Activated naive CD8-positive, alpha-beta T cell treated with anti-CD3 and anti-CD28 coated beads for 36 hours (primary cell): ENCODE data around the gene ERCC2. TPM values are rescaled to one million over a fixed set of nuclear protein-coding genes. Genes with fewer than 3 reads are reported as not detected.

ENCODE experiments used
- DNase-seq: peaks from one replicate; pipeline ENCODE4 v3.0.0; 2021
- H3K27ac Mint-ChIP-seq: one replicate; pipeline ENCODE4 v1.8.0; 2022; ENCODE audit warnings: mild to moderate bottlenecking, moderate library complexity, mixed read lengths
- H3K27me3 Mint-ChIP-seq: one replicate; pipeline ENCODE4 v1.8.0; 2022; ENCODE audit warnings: mild to moderate bottlenecking, mixed read lengths
- H3K36me3 Mint-ChIP-seq: one replicate; pipeline ENCODE4 v1.8.0; 2021; ENCODE audit warnings: mild to moderate bottlenecking, mixed read lengths
- H3K4me1 Mint-ChIP-seq: one replicate; pipeline ENCODE4 v1.8.0; 2021; ENCODE audit warnings: mixed read lengths
- H3K4me3 Mint-ChIP-seq: one replicate; pipeline ENCODE4 v1.8.0; 2022; ENCODE audit warnings: mild to moderate bottlenecking, moderate library complexity, mixed read lengths
- H3K9me3 Mint-ChIP-seq: one replicate; pipeline ENCODE4 v1.8.0; 2022; ENCODE audit warnings: mixed read lengths
- total RNA-seq, 2 experiments: library from RNA; stranded (reverse); gene quantifications; one replicate each; pipeline ENCODE4 v1.2.3, GENCODE V29; 2021

ERCC2 gene
- total RNA-seq, 2 experiments from 2014 or later: 25.5 to 29.1 TPM

- H3K9me3 Mint-ChIP-seq: no peaks in the 10 kb centered on the region
- no peaks in the 10 kb centered on the region for H3K27me3 Mint-ChIP-seq
- peaks cover 15% of the 10 kb centered on the region for H3K36me3 Mint-ChIP-seq
- DNase-seq: peak; percentile 10
- no peak overlapping the region for H3K27ac Mint-ChIP-seq
- H3K4me3 Mint-ChIP-seq: no peak overlapping the region
- no peaks in the 10 kb centered on the region for H3K4me1 Mint-ChIP-seq
Measured at GRCh38 chr19:45352914-45353796, 17.2 kb downstream of the ERCC2 start.

DNA sequence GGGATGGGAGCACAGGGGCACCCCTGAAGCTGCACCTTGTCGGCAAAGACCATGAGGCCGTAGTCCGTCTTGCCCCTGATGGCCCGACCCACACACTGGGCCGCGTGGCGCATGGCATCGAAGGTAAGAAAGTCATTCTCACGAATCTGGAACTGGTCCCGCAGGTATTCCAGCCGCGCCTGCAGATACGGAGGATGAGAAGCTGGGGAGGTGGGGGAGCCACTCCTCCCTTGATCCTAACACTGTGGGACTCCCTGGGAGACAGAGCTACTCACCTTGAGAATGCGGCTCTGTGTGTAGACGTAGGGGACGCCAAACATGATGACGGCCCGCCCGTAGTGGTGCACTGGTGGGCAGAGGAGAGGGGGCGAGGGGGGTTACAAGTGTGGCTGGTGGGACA, 17.9 kb downstream of the ERCC2 start:
- no peak overlapping the region for H3K4me3 Mint-ChIP-seq
- H3K4me1 Mint-ChIP-seq: no peaks in the 10 kb centered on the region
- H3K9me3 Mint-ChIP-seq: no peaks in the 10 kb centered on the region
- no peak for DNase-seq
- H3K27ac Mint-ChIP-seq: no peak overlapping the region
- H3K27me3 Mint-ChIP-seq: no peaks in the 10 kb centered on the region
- peaks cover 15% of the 10 kb centered on the region for H3K36me3 Mint-ChIP-seq

DNA sequence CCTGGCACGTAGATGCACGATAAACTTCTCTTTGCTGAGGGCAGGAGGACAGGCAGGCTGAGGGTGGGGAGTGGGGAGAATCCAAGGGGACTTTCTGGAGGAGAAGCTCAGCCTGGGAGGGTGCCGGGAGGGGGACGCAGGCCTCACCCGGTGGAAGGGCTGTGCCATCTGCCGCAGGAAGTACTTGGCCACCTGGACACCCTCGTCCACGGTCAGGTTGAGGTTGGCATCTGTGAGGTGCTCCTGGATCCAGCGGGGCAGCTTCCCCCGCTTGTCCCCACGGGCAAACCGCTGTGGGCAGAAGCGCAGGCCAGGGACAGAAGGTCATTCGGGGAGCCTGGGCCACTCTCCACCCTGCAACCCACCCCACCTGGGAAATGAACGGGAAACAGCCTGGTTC, 18.3 kb downstream of the ERCC2 start:
- H3K4me1 Mint-ChIP-seq: no peaks in the 10 kb centered on the region
- no peak overlapping the region for H3K27ac Mint-ChIP-seq
- no peaks in the 10 kb centered on the region for H3K9me3 Mint-ChIP-seq
- H3K36me3 Mint-ChIP-seq: peaks cover 15% of the 10 kb centered on the region
- DNase-seq: no peak
- no peak overlapping the region for H3K4me3 Mint-ChIP-seq
- H3K27me3 Mint-ChIP-seq: no peaks in the 10 kb centered on the region

DNA sequence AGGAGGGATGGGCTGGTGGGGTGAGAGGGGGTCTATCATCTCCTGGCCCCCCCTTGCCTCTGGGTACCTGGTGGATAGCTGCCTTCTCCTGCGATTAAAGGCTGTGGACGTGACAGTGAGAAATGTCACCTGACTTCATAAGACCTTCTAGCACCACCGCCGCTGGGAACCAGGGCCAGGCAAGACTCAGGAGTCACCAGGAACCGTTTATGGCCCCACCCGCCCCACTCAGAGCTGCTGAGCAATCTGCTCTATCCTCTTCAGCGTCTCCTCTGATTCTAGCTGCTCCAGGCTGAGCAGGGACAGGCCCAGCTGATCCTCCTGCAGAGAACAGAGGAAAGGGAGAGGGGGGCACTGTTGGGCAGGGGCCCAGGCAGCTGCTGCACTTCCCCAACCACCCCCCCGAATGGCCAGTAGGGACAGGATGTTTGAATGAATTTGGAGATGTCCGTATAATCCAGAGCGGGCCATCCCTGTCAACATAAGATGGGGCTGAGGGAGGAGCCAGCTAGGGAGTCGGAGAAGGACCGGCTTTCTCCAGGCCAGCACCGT, 18.9 kb downstream of the ERCC2 start:
- no peak overlapping the region for H3K27ac Mint-ChIP-seq
- H3K4me1 Mint-ChIP-seq: no peaks in the 10 kb centered on the region
- no peak for DNase-seq
- peaks cover 11% of the 10 kb centered on the region for H3K36me3 Mint-ChIP-seq
- no peak overlapping the region for H3K4me3 Mint-ChIP-seq
- peaks cover 5% of the 10 kb centered on the region for H3K27me3 Mint-ChIP-seq
- H3K9me3 Mint-ChIP-seq: no peaks in the 10 kb centered on the region

DNA sequence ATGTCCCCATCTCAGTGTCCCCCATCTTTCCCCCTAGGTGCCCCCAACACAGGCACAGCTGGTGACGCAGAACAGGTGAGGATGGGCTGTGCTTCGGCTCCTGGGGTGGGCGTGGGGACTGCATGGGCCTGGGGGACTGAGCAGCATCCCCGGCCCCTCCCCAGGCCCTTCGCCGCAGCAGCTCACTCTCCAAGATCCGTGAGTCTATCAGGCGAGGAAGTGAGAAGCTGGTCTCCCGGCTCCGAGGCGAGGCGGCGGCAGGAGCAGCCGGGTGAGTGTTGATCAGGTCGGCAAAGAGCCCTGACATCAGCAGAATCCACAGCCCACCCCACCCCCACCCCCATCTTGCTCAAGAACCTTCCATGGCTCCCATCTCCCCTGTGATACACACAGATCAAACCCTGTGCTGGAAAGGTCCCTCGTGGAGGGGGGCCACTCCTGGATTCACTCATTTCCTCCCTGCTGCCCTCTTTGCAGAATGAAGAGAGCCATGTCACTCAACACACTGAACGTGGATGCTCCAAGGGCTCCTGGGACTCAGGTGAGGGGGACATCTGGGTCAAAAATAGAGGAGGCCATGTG, 19.8 kb downstream of the ERCC2 start:
- no peaks in the 10 kb centered on the region for H3K9me3 Mint-ChIP-seq
- no peak overlapping the region for H3K27ac Mint-ChIP-seq
- no peaks in the 10 kb centered on the region for H3K4me1 Mint-ChIP-seq
- H3K27me3 Mint-ChIP-seq: peaks cover 14% of the 10 kb centered on the region
- peaks cover 6% of the 10 kb centered on the region for H3K36me3 Mint-ChIP-seq
- H3K4me3 Mint-ChIP-seq: no peak overlapping the region
- no peak for DNase-seq

DNA sequence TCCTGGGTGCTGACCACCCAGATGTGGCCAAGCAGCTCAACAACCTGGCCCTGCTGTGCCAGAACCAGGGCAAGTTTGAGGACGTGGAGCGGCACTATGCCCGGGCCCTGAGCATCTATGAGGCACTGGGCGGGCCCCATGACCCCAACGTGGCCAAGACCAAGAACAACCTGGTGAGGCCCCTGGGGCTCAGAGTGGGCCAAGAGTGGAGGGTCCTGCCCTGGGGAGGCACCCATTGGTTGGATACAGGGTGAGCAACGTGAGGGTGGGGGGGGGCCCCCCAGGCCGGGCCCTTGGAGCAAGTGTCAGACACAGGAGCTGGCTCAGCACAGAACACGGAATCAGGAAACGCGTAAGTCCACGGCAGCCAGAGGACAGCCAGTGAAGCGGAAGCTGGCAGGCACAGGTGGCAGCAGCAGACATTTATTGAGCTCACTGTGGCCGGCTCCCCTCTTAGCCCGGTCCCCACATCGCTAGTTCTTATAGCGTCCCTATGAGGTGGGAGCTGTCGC, 20.9 kb downstream of the ERCC2 start:
- no peak overlapping the region for H3K4me3 Mint-ChIP-seq
- no peak for DNase-seq
- H3K27me3 Mint-ChIP-seq: peaks cover 19% of the 10 kb centered on the region
- peaks cover 1% of the 10 kb centered on the region for H3K36me3 Mint-ChIP-seq
- no peak overlapping the region for H3K27ac Mint-ChIP-seq
- H3K4me1 Mint-ChIP-seq: no peaks in the 10 kb centered on the region
- H3K9me3 Mint-ChIP-seq: no peaks in the 10 kb centered on the region

DNA sequence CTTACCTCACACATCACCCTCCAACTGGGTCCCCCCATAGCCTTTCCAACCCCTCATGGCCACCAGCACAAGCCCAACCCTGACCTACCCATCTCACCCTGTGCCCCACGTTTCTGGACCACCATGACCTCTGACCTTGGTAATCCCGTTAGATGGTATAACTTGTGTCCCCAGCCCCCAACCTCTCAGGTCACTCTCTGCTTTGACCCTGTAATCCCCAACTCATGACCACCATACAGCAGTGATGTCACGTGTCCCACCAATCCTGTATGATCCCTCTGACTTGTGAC, 21.3 kb downstream of the ERCC2 start:
- H3K27me3 Mint-ChIP-seq: peaks cover 19% of the 10 kb centered on the region
- no peaks in the 10 kb centered on the region for H3K9me3 Mint-ChIP-seq

GRCh38 chr19:45348367-45349125, 21.8 kb downstream of the ERCC2 start:
- no peak overlapping the region for H3K27ac Mint-ChIP-seq
- H3K9me3 Mint-ChIP-seq: no peaks in the 10 kb centered on the region
- no peaks in the 10 kb centered on the region for H3K4me1 Mint-ChIP-seq
- no peak for DNase-seq
- H3K4me3 Mint-ChIP-seq: no peak overlapping the region
- peaks cover 22% of the 10 kb centered on the region for H3K27me3 Mint-ChIP-seq
- H3K36me3 Mint-ChIP-seq: peaks cover 1% of the 10 kb centered on the region

More for the DNA sequence above, 21.3 kb downstream of the ERCC2 start:
- no peak for DNase-seq
- H3K4me3 Mint-ChIP-seq: no peak overlapping the region
- H3K36me3 Mint-ChIP-seq: peaks cover 1% of the 10 kb centered on the region
- H3K4me1 Mint-ChIP-seq: no peaks in the 10 kb centered on the region
- H3K27ac Mint-ChIP-seq: no peak overlapping the region

DNA sequence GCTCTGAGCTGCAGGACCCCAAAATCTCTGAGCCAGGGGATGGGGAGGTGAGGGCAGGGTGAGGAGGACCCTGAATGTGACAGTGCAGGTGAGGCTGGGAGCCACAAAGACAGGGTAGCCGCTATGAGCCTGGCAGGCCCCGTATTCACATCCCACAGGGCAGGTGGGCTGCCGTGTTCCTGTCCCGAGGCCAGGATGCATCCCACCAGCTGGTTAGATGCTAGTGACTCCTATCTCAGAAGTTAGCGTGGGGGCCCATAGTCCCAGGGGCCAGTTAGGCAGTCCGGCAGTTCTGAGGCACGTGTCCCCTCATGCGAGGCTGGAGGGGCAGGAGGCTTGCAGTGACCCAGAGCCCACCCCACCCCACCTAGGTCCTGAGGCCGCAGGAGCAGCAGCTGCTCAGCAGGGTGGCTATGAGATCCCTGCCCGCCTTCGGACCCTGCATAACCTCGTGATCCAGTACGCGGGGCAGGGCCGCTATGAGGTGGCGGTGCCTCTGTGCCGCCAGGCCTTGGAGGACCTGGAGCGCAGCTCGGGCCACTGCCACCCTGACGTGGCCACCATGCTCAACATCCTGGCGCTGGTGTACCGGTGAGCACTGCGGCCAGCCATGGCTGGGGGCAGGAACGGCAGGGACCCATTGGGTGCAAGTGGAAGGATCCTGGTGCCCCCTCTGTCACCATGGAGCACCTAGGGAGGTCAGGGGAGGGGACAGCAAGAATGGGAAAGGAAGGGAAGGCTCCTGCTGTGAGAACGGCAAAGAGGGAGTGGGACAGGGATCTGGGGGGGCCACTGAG, 22.6 kb downstream of the ERCC2 start:
- Mint-ChIP-seq H3K9me3 (no peaks in the 10 kb centered on the region), H3K36me3 (peaks cover 1% of the 10 kb centered on the region), H3K4me3 (no peak overlapping the region), H3K4me1 (no peaks in the 10 kb centered on the region), H3K27ac (no peak overlapping the region), H3K27me3 (peaks cover 24% of the 10 kb centered on the region)
- no peak for DNase-seq

GRCh38 chr19:45346449-45346848, 23.9 kb downstream of the ERCC2 start:
- Mint-ChIP-seq H3K4me3 (no peak overlapping the region), H3K9me3 (no peaks in the 10 kb centered on the region), H3K27ac (no peak overlapping the region), H3K4me1 (no peaks in the 10 kb centered on the region), H3K27me3 (peaks cover 24% of the 10 kb centered on the region), H3K36me3 (peaks cover 1% of the 10 kb centered on the region)
- DNase-seq: no peak

GRCh38 chr19:45345506-45345860, 24.9 kb downstream of the ERCC2 start:
- Mint-ChIP-seq H3K27ac (no peak overlapping the region), H3K4me1 (no peaks in the 10 kb centered on the region), H3K9me3 (no peaks in the 10 kb centered on the region), H3K4me3 (no peak overlapping the region), H3K36me3 (no peaks in the 10 kb centered on the region), H3K27me3 (peaks cover 24% of the 10 kb centered on the region)
- DNase-seq: no peak

GRCh38 chr19:45344621-45345505, 25.5 kb downstream of the ERCC2 start:
- H3K27me3 Mint-ChIP-seq: peaks cover 29% of the 10 kb centered on the region
- H3K9me3 Mint-ChIP-seq: no peaks in the 10 kb centered on the region
- H3K4me3 Mint-ChIP-seq: no peak overlapping the region
- H3K4me1 Mint-ChIP-seq: peaks cover 2% of the 10 kb centered on the region
- DNase-seq: no peak
- no peaks in the 10 kb centered on the region for H3K36me3 Mint-ChIP-seq
- H3K27ac Mint-ChIP-seq: no peak overlapping the region

DNA sequence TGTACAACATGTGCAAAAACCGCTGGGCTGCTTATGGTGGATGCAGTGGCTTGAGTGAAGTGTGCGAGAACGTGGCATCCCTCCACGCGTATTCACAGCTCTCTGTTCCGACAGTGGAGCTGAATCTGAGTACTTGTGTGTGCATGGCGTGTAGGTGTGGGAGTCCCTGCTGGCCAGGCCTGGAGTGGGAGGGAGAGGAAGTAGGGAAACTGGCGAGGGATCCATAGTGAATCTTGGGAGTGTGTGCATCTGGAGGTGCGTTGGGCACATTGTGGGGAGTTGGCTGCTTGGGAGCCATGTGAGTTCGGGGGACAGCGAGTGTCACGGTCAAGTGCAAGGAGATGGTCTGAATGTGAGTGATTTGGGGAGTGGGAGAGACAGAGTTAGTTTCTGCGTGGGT, 27.5 kb downstream of the ERCC2 start:
- DNase-seq: no peak
- Mint-ChIP-seq H3K27me3 (peaks cover 41% of the 10 kb centered on the region), H3K27ac (no peak overlapping the region), H3K4me1 (peaks cover 2% of the 10 kb centered on the region), H3K36me3 (no peaks in the 10 kb centered on the region), H3K4me3 (no peak overlapping the region), H3K9me3 (no peaks in the 10 kb centered on the region)
